K562 treated with DMSO at 1 percent for 4 hours (cell line): ENCODE results near the gene STX12. TPM values are rescaled to one million over a fixed set of nuclear protein-coding genes. Genes with fewer than 3 reads are reported as not detected.

Experiments used
- total RNA-seq: library from RNA; unstranded; fragments of 300-600 nt; gene quantifications from 2 replicates; pipeline ENCODE4 v1.2.3, GENCODE V29; 2022; ENCODE audit not compliant: insufficient read depth

The STX12 gene
- 28.1 and 42.3 TPM in 2 replicates for total RNA-seq

DNA sequence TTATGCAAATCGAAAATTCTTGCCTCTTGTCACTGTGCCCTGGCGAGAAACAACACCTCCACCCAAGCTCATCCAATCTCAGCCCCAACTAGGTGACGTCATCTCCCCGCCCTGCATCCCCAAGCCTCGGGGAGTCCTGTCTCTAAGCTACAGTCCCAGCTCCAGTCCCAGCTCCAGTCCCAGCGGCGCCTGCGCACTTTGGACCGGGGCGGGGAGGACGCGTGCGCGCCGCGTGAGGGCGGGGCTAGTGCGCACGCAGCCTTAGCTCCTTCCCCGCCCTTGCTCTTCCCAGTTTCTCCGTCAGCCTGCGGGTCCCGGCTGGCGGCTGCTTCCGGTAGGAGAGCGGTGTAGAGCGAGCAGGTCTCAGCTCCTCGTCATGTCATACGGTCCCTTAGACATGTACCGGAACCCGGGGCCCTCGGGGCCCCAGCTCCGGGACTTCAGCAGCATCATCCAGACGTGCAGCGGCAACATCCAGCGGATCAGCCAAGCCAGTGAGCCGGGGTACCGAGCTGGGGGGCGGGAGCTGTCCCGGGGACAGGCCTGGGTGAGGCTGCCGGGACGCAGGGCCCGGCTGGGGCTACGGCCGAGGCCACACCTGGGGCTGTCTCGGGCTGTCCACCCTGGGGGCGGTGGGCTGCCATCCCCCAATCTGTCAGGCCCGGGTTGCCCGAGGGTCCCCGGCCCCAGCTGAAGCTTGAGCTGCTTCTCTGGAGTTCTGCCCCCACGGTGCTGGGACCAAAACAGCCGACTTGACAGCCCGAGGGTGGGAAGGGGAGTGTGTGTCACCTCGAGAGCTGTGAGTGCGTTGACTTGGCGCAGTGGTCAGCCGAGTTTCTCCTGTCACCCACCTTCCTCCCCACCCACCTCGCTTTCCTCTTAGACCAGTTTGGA lies at the start of gene STX12:
STX12 (plus strand) TSS at position 288 of the 894 bp plus-strand sequence; CDS start at position 377, 89 bp downstream.

GRCh38 chr1:27725374-27726172 lies 47.4 kb upstream of the STX12 start, which contains the start of gene FAM76A:
Gene FAM76A, plus strand, starts transcription at chr1:27725961. Its CDS starts 120 bp downstream, at chr1:27726081.

DNA sequence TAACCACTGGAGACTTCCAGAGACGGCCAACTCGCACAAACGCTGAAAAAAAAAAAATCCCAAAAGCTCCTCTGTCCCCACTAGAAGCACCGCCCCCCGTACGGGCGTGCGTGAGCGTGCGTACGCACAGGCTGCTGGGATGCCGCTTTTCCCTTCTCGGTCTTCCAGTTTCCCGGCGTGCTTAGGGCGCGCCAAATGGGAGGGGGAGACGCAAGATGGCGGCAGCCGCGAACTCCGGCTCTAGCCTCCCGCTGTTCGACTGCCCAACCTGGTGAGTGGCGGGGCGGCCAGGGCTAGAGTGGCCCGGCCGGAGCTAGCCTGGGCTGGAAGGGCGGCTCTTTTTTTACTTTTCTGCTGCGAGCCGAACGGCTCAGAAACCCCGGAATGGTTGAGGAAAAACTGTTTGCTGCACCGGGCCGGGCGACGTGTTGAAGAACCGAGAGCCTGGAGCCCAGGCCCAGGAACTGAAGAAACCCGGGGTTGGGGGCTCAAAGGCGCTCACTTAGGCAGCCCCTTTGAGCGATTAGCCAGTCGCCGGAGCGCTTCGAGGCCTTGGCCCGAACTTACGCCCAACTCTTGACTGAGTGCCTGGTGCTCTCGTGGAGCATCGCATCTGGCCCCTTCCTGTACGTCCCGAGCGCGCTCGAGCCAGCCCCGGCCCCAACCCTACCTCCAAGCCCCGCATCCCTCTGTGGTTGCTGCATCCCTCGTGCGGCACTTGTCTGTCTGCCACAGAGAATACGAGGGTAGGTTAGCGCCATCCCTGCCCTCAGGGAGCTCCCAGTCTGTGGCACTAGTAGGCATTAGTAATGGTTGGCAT lies 57.8 kb downstream of the STX12 start, which contains the start of gene PPP1R8:
PPP1R8 (plus strand) TSS at position 162 of the 820 bp plus-strand sequence; CDS start at position 216, 54 bp downstream.

GRCh38 chr1:27872059-27872801 lies 99.2 kb downstream of the STX12 start, which contains the start of gene THEMIS2:
Gene THEMIS2, plus strand, starts transcription at chr1:27872544. Its CDS starts 28 bp downstream, at chr1:27872572.

Other genes with a start within 250 kb of the STX12 start
- gene AHDC1, start 169.1 kb upstream of the STX12 start, total RNA-seq = 14.2 and 23.9 TPM in 2 replicates
- not detected in 2 replicates for gene FGR, start 138.0 kb upstream of the STX12 start, total RNA-seq
- 26.8 and 29.7 TPM in 2 replicates for gene IFI6, start 101.0 kb upstream of the STX12 start, total RNA-seq
- 5.4 and 7.8 TPM in 2 replicates for gene FAM76A, start 47.3 kb upstream of the STX12 start, total RNA-seq
- gene PPP1R8, start 57.6 kb downstream of the STX12 start, total RNA-seq = 57.8 and 72.2 TPM in 2 replicates
- 12.5 and 18.1 TPM in 2 replicates for gene THEMIS2, start 99.3 kb downstream of the STX12 start, total RNA-seq
- gene RPA2, start 141.4 kb downstream of the STX12 start, total RNA-seq = 85.9 and 99.1 TPM in 2 replicates
- gene SMPDL3B, start 161.8 kb downstream of the STX12 start, total RNA-seq = 1.2 and 1.6 TPM in 2 replicates
- gene XKR8, start 186.8 kb downstream of the STX12 start, total RNA-seq = 2.3 and 5.3 TPM in 2 replicates